Measurements from ENCODE around the gene ECE1.
"Not testable (repeated sequence)": the region's sequence is repeated elsewhere in the genome, so short reads cannot be mapped to it uniquely, and the experiment has no call there.

- not testable (repeated sequence) for TF ChIP-seq CTCF, POLR2A (IDR thresholded peaks at IDR 0.05)
Observed at GRCh38 chr1:21190771-21191170, 99.5 kb downstream of the ECE1 start.

Measured in ovary (tissue), 3 donors.